ENCODE data around the gene AHI1. TPM values are rescaled to one million over a fixed set of nuclear protein-coding genes. Genes with fewer than 3 reads are reported as not detected.

AHI1 gene
- total RNA-seq, 2 experiments from 2014 or later: 21.4 to 33.9 TPM

DNA sequence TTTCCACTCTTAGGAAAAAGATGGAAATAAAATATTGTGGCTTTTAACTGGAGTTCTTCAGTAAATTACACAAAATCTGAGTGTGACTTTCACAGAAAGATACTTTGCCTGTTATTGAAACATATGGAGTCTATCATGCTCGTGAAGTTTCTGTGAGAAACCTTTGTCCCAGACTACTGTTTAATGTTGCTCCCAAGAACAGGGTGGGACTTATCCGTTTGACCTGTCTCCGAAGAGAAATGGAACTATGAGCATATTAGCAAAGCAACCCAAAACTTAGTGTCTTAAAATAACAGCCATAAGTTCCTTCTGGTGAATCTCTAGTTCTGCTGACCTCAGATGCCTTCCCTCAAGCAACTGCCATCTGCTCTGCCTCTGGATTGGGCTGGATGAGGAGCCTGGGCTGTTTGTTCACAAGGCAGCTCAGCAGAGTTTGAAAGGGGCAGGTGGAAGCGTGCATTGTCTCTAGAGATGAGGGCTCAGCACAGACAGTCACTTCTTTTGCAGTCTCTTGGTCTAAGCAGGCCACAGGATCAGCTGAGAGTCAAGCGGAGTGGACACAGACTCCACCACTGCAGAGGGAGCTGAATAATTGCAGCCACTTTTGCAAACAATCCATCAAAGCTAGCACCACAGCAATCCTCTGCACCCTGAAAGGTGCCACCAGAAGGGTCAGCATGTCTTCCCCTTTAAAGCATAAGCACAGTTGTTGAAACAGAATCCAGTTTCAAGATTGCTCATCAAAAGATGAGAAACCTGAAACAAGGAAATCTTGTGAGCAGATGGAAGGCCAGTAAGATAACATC lies 263.7 kb downstream of the AHI1 start:
- no peak overlapping the region for H3K4me3 ChIP-seq (ENCODE audit: low read depth, low read length, poor library complexity, severe bottlenecking)
- ChIA-PET POLR2A (interaction anchor here (0.5 to 1.1 kb wide), 2 partner anchors 9 to 51 kb away, joined by 3 to 5 read pairs; no protein-coding TSS in a partner anchor), CTCF (ENCODE audit: unreplicated experiment) (no interaction called here)
- no peaks in the 10 kb centered on the region for H4K20me1 ChIP-seq (ENCODE audit: insufficient read depth, low read length)
- no peak overlapping the region for H3K27ac ChIP-seq (ENCODE audit: low read depth, low read length, poor library complexity, severe bottlenecking)
- H3K9me2 ChIP-seq (ENCODE audit: insufficient read depth, low read length): no peaks in the 10 kb centered on the region
- intact Hi-C loops (cut with micrococcal nuclease; ENCODE audit: unreplicated experiment): no loop called here
- no peak for DNase-seq (ENCODE audit: low spot score)
- no TSS peak for BruUV-seq (replicated peaks)
- no peaks in the 10 kb centered on the region for H3K9me3 ChIP-seq (ENCODE audit: low read length)
- peak overlapping the region; percentile 27; the same call in 1 of the 2 replicates for H2AFZ ChIP-seq (ENCODE audit: low read length)
- no peaks in the 10 kb centered on the region for H3K79me2 ChIP-seq (ENCODE audit: insufficient read depth, low read depth, low read length)
- no peak overlapping the region for H3K4me2 ChIP-seq (ENCODE audit: low read length)
- H3K36me3 ChIP-seq (ENCODE audit: insufficient read depth, low read length): no peaks in the 10 kb centered on the region
- H3K4me1 ChIP-seq (ENCODE audit: insufficient read depth, low read length, poor library complexity, severe bottlenecking): peaks cover 5% of the 10 kb centered on the region
- TF ChIP-seq EZH2phosphoT487 (IDR thresholded peaks at IDR 0.05; ENCODE audit: borderline replicate concordance, low read depth, low read length) (no peak), CTCF (conservative IDR thresholded peaks at IDR 0.05; ENCODE audit: low read length) (no peak)

Small RNA genes lying within 50 kb of the gene (microRNA-seq; reads per million reads assigned to microRNA genes)
- gene MIR548A2 (ENCODE audit: borderline replicate concordance): not detected

Small RNA genes lying within 50 kb of the gene (small RNA-seq; reads per million reads assigned to genes)
- not detected for gene MIR548A2
- not detected for gene RF00019
